HTERT RPE-1 (cell line): ENCODE results near the gene TDRD9.
"Not testable (repeated sequence)": the region's sequence is repeated elsewhere in the genome, so short reads cannot be mapped to it uniquely, and the experiment has no call there.

Experiments used
- in situ Hi-C: fragments of 300-500 bp; cut with MboI; formaldehyde crosslinking; loops from 4 replicates; pipeline ENCODE4 v1.14.3; 2020; ENCODE audit warnings: low sequenced_read_pairs

Gene TDRD9

DNA sequence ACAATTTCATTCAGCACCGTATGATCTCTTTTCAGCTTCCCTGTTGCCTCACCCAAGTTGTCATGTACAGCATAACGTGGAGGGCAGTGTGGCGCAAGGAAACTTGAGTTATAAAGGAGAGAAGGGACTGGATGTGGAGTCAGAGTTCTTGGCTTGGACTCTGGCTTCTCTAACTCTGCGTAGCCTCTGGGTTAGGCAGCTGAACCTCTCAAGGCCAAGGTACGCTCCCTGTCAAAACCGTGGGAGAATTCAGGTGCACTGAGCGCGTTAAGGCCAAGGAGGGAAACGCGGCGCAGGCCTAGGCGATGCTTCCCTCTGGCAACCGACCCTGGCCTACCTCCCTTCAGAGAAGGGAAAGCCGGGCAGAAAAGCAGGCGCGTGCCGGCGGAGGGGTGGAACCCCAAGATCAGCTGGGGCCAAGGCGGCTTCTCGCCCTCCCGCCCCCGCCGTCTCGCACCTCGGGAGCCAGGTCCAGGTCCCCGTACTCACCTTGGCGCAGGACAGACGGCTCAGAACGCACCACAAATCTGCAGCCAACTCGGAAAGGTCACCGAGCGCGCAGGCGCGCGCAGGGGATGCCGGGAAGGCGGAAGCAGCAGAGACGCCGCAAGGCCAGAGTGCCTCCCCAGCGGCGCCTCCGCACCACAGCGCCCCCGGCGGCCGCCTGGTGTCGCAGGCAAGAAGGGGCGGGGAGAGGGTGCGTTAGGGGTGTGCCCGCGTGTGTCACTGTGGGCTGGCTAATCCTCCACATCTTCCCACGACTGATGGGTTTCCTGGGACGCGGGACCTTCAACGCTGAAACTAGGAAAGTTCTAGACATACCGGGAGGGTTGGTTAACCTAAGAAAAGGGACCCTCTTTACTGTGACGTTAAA is 7.0 kb upstream of the TDRD9 start:
- in situ Hi-C loops, result no loop called here

DNA sequence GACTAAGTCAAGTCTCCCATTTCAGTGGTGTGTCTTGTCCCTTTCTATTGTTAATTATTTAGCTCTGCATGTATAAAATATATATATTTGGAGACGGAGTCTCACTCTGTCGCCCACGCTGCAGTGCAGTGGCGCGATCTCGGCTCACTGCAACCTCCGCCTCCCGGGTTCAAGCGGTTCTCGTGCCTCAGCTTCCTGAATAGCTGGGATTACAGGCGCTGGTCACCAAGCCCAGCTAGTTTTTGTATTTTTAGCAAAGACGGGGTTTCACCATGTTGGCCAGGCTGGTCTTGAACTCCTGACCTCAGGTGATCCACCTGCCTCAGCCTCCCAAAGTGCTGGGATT is 6.4 kb upstream of the TDRD9 start:
- in situ Hi-C loops, result not testable (repeated sequence)

DNA sequence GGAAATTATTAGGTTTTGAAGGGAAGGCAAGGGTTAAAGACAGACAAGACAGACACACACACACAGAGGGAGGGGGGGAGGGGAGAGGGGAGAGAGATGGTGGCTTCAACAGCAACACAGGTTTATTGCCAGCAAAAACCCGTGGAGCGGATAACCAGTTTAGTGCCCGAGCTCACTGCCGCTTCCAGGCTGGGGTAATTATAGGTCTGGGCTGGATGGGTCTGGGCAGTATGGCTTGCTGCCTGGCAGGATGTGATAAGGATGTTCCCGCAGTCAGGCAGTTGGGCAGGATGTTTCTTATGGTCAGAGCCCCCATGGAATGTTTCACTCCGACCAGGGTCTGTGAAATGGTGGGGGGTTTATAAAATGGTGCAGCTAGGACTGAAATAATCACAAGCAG is 4.4 kb upstream of the TDRD9 start:
- in situ Hi-C loops, result no loop called here

DNA sequence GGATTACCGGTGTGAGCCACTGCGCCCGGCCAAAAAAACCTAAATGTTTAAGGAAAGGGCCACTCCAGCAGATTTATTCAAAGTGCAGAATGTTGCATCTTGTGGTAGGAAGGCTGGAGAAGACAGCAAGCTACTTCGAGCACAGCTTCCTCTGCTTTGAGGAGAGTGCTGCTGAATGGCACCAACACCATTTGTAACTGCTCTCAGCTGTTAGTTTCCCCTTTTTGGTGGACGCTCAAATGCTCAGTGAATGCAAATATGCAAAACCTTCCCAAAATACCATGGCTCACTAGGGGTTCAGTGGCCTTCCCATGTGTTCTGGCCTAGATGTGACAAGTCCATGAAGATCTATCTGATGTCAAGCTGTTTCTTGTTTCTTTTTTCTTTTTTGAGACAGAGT is 2.9 kb upstream of the TDRD9 start:
- in situ Hi-C loops, result no loop called here

DNA sequence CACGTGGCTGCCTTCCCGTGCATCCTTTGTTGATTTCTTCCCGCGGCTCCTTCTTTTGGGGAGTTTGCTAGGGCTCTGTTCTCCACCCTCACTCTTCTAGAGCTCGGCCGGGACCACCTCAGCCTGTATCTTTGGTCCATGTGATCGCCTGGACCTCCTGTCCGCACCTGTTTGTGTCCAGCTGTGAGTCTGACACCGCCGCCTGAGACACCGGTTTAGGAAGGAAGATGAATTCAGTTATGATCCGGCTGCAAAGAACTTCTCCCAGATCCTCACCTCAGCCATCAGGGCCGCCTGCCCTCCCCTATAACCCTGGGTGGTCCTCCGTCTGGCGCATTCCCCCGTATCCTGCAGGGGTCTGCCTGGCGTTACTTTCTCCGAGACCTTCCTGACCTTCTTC is 690 bp upstream of the TDRD9 start:
- in situ Hi-C loops, result no loop called here

DNA sequence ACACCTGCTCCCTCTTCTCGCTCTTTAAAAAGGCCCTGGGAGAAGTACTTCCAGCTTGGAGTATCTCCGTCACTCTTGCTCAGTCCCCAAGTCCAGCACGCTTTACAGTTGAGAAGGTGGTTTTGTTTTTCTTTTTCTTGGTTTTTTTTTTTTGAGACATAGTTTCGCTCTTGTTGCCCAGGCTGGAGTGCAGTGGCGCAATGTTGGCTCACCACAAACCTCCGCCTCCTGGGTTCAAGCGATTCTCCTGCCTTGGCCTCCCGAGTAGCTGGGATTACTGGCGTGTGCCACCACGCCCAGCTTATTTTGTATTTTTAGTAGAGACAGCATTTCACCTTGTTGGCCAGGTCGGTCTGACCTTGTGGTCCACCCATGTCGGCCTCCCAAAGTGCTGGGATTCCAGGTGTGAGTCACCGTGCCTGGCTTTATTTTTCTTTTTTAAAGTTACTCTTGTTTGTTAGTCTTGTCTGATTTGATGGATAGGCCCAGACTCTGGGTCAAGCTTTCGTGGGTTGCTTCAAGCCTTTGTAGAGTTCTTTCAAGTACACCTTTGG is 1.9 kb downstream of the TDRD9 start:
- in situ Hi-C loops, result no loop called here

DNA sequence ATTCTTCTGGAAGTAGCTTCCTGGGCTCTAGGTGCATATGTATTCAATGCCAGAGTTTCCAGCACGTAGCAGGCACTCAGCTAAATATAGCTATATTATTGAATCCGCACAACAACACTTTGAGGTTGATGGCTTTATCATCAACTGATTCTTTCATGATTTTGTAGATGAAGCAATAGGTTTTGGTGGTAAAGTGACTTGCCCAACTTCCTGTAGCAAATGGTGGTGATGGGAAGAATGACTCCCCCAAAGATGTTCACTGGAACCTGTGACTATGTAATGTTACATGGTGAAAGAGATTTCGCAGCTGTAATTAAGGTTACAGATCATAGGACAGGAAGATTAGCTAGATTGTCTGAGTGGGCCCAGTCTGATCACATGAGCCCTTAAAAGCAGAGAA is 3.2 kb downstream of the TDRD9 start:
- in situ Hi-C loops, result no loop called here

DNA sequence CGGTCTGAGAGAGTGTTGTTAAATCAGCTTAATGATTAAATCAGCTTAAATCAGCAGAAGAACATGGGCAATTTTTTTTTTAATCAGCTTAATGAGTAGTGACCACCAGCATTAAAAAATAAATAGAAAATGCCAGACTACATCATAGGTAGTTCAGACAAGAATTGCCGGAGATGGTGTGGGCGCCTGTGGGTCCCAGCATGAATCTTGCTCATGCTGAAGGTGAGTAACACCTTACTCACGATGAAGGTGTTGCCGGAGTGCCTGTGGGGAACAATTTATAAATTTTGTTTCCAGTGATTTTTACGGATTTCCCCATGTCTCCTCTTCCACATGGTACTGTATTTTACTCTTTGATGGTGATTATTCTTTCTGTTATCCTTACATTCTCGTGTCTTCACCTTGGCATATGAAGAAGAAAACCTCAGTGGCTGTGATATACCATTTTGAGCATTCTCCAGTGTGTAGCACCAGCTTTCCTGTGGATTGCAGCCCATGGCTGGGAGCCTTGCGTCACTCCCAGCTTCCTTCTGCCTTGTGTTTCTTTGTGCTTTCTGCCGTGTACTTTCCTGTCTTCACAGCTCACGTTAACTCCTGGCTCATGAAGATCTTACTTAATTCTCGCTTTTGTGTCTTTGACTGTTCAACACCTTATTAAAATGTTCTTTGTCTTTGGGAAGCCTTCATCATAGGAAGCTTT is 4.7 kb downstream of the TDRD9 start:
- in situ Hi-C loops, result no loop called here

DNA sequence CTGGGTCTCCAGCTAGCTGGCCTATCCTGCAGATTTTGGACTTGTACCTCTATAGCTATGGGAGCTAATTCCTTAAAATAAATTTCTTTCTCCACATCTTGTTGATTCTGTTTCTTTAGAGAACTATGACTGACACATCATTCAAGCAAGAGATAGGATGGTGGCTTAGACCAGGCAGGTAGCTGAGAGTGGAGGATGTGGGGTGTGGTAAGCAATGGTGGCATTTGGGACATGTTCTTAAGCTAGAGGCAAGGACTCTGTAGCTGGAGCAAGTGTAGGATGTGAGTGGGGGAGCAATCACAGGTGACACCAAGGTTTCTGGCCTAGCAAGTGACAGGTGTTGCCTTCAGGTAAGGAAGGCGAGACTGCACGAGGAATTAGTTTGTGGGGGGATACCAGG is 6.8 kb downstream of the TDRD9 start:
- in situ Hi-C loops, result no loop called here

DNA sequence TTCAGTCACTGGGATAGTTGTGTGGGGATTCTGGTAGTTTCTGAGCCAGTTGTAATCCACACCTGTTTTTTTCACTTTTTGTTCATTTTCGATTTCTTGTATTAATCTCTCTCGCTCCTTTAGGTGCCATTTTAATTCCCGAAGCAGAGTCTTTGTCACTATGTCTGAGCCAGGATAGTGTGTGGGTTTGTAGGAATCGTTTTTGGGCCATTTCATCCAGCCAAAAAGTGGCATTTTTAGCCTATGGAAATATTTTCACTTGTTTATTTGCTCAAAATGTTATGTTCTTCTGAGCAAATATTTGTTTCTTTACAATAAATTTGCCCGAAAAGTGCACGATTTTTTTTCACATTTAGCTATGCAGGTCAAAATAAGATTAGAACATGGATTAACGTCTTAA is 13.2 kb downstream of the TDRD9 start:
- in situ Hi-C loops, result no loop called here

DNA sequence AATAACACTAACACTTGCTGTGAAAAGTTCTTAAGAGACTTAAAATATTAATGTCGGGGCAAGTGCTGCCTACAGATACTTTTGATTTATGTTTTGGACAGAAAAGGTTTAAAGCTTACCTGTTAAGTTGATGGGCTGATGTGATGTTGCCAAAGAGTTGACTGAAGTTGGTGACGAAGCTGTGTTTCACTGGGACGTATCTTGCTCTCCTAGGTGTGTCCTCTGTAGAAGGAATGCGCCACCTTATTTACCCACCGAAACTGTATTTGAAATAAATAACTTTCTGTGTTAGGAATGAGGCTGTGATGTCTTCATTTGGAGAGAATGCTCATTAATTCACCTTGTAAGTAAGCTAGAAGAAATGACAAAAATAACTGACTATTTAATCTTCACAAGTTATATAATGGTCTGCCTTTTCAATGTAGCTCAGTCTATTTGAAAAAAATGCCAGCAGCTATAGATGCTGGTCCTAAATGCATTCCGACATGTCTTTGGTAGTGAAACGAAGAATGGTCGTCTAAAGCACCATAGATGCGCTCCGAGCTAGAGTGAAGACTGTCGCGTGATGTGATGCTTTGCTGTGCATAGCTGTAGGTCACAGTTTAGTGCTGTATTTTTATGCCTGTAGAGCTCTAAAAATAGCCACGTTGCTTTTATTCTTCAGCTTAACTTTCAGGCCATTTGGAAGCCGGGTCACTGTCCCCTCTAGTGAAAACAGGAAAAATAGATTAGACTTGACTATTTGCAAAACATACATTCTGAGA is 13.9 kb downstream of the TDRD9 start, which contains the start of gene RD3L:
Gene RD3L (minus strand): TSS at position 557 of the 764 bp plus-strand sequence. CDS start 834 bp downstream, outside the sequence.
- in situ Hi-C loops, result no loop called here

DNA sequence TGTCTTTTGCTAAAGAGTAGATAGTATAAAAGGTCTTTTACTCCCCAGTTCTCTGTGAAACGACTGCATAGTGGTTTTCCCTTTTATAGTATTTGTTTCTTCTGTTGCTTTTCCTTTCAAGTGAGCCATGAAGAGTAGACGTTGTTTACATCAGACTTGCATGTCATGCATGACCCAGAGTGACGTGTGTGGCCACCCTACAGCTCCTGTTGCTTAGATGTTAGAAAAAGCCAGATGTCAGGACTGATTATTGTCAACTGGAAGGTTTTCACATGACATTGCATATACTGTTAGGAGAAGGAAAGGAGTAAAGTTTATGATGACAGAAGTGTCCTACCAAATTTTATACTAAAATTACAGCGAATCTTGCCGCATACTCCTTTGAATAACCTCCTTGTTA is 15.4 kb downstream of the TDRD9 start:
- in situ Hi-C loops, result no loop called here

DNA sequence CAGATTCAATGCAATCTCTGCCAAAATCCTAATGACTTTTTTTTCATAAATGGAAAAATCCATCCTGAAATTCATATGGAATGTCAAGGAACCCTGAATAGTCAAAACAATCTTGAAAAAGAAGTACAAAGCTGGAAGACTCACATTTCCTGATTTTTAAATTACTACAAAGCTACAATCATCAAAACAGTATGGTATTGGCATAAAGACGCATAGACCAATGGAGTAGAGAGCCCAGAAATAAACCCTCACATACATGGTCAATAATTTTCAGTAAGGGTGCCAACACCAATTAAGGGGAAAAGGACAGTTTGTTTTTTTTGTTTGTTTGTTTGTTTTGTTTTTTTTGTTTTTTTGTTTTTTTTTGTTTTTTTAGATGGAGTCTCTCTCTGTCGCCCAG is 18.7 kb downstream of the TDRD9 start:
- in situ Hi-C loops, result no loop called here

DNA sequence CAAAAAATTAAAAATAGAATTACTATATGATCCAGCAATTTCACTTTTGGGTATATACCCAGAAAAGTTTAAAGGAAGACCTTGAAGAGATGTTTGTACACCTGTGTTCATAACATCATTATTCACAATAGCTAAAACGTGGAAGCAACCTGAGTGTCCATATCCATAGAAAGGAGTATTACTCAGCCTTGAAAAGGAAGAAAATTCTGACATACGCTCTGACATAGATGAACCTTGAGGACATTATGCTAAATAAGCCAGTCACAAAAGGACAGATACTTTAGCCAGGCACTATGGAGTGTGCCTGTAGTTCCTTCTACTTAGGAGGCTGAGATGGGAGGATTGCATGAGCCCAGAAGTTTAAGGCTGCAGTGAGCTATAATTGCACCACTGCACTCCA is 20.2 kb downstream of the TDRD9 start:
- in situ Hi-C loops, result no loop called here

DNA sequence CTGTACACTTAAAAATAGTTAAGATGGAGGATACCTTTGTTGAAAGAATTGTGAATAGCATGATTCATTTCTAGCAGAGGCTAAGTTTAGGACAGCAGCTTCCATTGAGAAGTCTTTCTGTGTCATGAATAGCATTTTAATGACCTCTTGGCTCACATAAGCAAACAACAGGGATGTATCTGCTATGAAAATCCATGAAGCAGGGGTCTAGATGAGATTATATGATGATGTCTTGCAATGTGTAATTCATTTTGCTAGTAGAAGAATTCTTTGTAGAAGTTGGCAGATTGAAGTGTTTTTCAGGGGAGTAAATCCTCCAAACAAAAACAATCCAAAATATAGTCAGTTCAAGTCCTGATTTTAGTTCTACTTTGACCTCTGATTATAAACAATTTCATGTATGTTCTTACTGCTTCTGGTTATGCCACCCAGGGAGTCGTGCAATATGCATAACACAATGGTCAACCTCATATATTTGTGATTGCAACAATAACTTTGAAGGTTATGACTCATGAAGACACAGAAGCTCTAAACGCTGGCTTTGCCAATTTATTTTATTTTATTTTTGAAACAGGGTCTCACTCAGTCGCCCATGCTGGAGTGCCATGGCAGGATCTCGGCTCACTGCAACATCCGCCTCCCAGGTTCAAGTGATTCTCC is 21.0 kb downstream of the TDRD9 start:
- in situ Hi-C loops, result no loop called here

DNA sequence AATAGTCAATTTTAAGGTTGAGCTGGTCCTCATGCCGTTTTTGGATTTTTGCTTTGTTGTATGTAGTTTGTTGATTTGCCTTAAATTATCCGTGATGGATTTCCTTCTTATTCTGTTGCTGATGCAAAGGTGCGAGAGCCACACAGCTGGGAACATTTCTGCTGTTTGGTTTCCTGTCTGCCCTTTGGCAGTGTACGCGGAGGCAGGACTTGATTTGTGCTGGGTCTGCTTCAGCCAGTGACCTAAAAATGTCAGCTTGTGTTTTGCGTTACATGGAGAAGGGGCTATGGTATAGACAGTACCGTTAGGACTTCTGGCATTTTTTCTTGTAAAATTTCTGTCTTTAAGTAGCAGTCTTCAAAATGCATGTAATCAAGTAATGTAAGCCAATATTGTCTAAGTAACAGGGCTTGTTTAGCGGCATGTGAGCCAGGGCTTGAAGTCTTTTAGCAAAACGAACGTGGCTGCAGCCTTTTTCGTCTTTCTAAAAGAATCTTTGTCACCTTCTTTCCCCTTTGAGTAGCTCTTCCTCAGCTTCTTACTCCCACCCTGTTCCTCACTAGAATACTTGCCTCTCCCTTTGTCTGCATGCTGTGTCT is 32.3 kb downstream of the TDRD9 start:
- in situ Hi-C loops, result no loop called here

DNA sequence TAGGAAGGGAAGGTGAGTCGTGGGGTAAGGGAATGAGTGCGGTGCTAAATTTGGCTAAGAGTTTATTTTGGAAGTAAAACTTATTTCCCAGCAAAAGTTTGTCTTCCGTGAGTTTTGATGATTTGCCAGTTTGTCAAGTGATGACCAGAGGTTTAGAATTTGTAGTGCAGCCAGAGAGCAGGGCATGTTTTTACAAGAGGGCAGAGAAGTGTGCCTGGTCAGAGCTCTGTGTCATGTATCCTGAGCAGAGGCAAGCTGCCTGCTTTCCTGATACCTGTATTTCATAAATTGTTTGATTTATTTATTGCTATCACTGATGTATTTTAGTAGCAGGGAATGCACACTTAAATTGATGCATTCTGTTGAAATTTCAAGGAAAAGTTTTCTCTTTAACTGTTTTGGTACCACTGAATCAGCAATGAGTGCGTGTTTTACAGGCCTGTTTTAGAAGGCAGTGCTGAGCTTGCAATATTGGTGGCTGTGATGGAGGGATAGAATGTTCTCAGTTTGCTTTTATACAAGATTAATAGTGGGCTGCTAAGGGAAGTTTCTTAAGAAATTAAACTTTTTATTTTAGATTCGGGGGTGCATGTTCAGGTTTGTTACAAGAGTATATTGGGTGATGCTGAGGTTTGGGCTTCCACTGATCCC is 33.8 kb downstream of the TDRD9 start:
- in situ Hi-C loops, result no loop called here

DNA sequence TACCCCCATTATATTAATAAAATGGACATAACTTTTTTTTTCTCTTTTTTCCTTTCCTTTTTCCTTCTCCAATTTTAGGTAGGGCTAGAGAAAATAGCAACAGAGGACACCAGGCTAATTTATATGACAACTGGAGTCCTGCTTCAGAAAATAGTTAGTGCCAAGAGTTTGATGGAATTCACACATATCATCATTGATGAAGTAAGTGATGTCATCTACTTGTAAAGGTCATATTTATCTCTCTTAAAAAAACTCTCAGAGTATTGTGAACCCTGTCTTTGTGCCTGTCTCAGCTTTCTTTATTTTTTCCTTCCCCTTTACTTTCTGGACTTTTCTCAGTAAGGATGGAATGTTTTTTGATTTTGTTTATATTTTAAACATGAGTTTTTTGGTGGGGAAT is 38.4 kb downstream of the TDRD9 start:
- in situ Hi-C loops, result no loop called here

DNA sequence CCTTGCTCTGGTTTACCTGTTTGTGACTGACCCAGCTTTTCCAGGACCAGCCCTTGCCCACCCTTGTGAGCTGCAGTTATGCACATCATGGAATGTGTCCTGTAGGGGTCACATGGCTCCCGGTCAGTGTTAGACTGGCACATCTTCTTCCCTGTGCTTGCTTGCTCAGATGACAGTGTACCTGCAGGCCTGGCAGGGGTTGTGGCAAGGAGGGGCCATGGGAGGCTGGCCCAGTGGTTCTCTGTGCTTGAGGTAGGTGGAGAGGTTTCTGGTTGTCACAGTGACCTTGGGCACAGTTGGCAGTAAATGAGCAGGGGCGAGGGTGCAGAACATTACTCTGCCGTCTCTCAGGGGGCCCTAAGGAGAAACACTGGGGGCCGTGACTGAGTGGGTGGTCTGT is 41.7 kb downstream of the TDRD9 start:
- in situ Hi-C loops, result no loop called here

DNA sequence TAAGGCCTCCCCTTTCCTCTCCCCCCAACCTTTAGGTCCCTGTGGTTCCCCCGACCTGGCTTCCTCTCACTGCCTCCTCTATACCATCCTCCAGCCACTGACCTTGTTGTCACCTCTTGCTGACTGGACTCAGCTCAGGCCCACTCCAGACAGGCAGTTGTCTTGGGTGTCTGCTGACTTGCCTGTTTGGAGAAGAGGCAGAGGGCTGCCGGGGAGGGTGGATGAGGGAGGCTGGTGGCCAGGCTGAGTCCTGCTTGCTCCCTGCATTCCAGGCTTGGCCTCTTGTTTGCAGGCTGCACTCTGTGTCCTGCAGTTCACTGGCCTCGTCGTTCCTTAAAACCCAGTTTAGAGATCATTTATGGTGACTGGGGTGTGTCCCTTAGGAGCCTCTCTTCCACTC is 45.1 kb downstream of the TDRD9 start:
- in situ Hi-C loops, result no loop called here
